DOHH2 (cell line): ENCODE results near the gene ADTRP.

Experiments used
- EZH2phosphoT487 ChIP-seq: fragments of 200-600 bp; sonication (generic); IDR thresholded peaks from 2 replicates; pipeline ENCODE4 v1.6.1; 2017; ENCODE audit warnings: borderline replicate concordance, mild to moderate bottlenecking, antibody characterized with exemption, low read length, moderate library complexity, mixed read lengths
- TF ChIP-seq, protein P1 (sequence below): fragments of 200-600 bp; sonication (generic); IDR thresholded peaks from one replicate; pipeline ENCODE4 v1.5.1; 2014; ENCODE audit warnings: antibody characterized with exemption, mild to moderate bottlenecking, low read depth, low read length; ENCODE audit not compliant: poor library complexity, severe bottlenecking

DNA sequence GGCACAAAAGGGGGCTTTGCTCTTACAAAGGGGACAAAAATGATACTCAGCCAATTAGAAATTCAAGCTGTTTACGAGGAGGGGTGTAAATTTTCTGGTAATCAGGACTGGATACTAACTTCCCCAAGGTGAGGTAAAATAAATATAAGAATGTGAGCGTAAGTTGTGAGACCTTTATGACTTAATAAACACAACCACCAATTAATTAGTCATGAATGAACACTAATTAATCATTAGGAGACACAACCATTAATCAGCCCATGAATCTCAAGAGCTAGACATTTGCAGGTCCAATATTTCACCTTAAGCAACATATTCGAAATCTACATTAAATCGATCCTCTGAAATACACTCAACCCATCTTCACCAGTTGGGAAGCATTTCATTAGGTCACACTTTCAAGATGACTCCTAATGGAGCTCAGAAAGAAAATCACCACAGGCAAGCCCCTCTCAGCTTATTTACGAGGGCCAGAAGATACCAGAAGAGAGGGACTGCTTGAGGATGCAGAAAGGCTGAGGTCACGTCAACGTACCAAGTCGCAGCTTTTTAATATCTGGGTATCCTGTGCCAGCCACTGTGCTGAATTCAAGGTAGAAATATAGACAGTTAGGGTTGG is 2.7 kb downstream of the ADTRP start:
- TF ChIP-seq, protein P1, sequence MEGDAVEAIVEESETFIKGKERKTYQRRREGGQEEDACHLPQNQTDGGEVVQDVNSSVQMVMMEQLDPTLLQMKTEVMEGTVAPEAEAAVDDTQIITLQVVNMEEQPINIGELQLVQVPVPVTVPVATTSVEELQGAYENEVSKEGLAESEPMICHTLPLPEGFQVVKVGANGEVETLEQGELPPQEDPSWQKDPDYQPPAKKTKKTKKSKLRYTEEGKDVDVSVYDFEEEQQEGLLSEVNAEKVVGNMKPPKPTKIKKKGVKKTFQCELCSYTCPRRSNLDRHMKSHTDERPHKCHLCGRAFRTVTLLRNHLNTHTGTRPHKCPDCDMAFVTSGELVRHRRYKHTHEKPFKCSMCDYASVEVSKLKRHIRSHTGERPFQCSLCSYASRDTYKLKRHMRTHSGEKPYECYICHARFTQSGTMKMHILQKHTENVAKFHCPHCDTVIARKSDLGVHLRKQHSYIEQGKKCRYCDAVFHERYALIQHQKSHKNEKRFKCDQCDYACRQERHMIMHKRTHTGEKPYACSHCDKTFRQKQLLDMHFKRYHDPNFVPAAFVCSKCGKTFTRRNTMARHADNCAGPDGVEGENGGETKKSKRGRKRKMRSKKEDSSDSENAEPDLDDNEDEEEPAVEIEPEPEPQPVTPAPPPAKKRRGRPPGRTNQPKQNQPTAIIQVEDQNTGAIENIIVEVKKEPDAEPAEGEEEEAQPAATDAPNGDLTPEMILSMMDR: no peak
- no peak for TF ChIP-seq EZH2phosphoT487
